Activated CD4-positive, alpha-beta T cell treated with anti-CD3 and anti-CD28 coated beads for 36 hours (primary cell): ENCODE results near the gene PAX5. TPM values are rescaled to one million over a fixed set of nuclear protein-coding genes. Genes with fewer than 3 reads are reported as not detected.

ENCODE experiments used
- ATAC-seq: fragments of 200-7000 bp; cut with Tn5 transposase; one replicate; pipeline ENCODE4 v1.10.0; 2021; ENCODE audit warnings: mild to moderate bottlenecking, moderate library complexity
- CTCF ChIA-PET: fragments of 350-600 bp; sonication (Branson Sonifier 250); formaldehyde crosslinking; loops from one replicate; lab custom pipeline; 2021; ENCODE audit warnings: antibody characterized with exemption; lab: Charles Lee
- POLR2A ChIA-PET: fragments of 350-600 bp; sonication (Branson Sonifier 250); formaldehyde crosslinking; loops from one replicate; lab custom pipeline; 2021; ENCODE audit warnings: antibody characterized with exemption, inconsistent platforms; lab: Charles Lee
- DNase-seq: peaks from one replicate; pipeline ENCODE4 v3.0.0-alpha.2; 2020
- H3K27ac Mint-ChIP-seq: one replicate; pipeline ENCODE4 v1.8.0; 2021; ENCODE audit warnings: mixed read lengths
- H3K27me3 Mint-ChIP-seq: one replicate; pipeline ENCODE4 v1.8.0; 2021; ENCODE audit warnings: mixed read lengths
- H3K36me3 Mint-ChIP-seq: one replicate; pipeline ENCODE4 v1.8.0; 2021; ENCODE audit warnings: low read depth, mixed read lengths
- H3K4me1 Mint-ChIP-seq: one replicate; pipeline ENCODE4 v1.8.0; 2021; ENCODE audit warnings: mixed read lengths
- H3K4me3 Mint-ChIP-seq: one replicate; pipeline ENCODE4 v1.8.0; 2021; ENCODE audit warnings: mild to moderate bottlenecking, moderate library complexity, mixed read lengths
- H3K9me3 Mint-ChIP-seq: one replicate; pipeline ENCODE4 v1.8.0; 2021; ENCODE audit warnings: low read depth, mixed read lengths
- intact Hi-C, 2 experiments: fragments of 100-400 bp; cut with DNase I in 1 of 2; cut with micrococcal nuclease in 1 of 2; formaldehyde crosslinking; loops; one replicate each; pipeline versions ENCODE4 v1.14.2 to v1.15.1; 2022 to 2024; cut with DNase I, micrococcal nuclease
- microRNA-seq: library from miRNA; unstranded; fragments of <30 nt; microRNA quantifications from one replicate; pipeline ENCODE4 v1.2.0, GENCODE V29; 2021; ENCODE audit warnings: borderline replicate concordance
- total RNA-seq, 2 experiments: library from RNA; stranded (reverse); gene quantifications; one replicate each; pipeline ENCODE4 v1.2.3, GENCODE V29; 2021

The PAX5 gene
- total RNA-seq, 2 experiments from 2014 or later, result 0.21 to 0.51 TPM

- CTCF ChIA-PET, result interaction anchor here (0.9 to 1.5 kb wide), 3 partner anchors 16 to 261 kb away, joined by 3 read pairs; no protein-coding TSS in a partner anchor
- intact Hi-C loops, result loop anchor here in 1 of 2 experiments (5.0 kb wide), 1 partner anchor 42 kb away; no protein-coding TSS in a partner anchor
- H3K4me3 Mint-ChIP-seq, result no peak overlapping the region
- no peak for ATAC-seq
- no peak for DNase-seq
- no peaks in the 10 kb centered on the region for H3K4me1 Mint-ChIP-seq
- H3K36me3 Mint-ChIP-seq, result no peaks in the 10 kb centered on the region
- H3K27ac Mint-ChIP-seq, result no peak overlapping the region
- H3K9me3 Mint-ChIP-seq, result peaks cover 7% of the 10 kb centered on the region
- H3K27me3 Mint-ChIP-seq, result peaks cover 3% of the 10 kb centered on the region
- POLR2A ChIA-PET, result no interaction called here
Measured at GRCh38 chr9:36789886-36790285, 244.2 kb downstream of the PAX5 start.

- intact Hi-C loops, result no loop called here
- peak; percentile 30 for DNase-seq
- Mint-ChIP-seq H3K27me3 (peaks cover 7% of the 10 kb centered on the region), H3K27ac (no peak overlapping the region), H3K9me3 (peaks cover 7% of the 10 kb centered on the region), H3K36me3 (no peaks in the 10 kb centered on the region), H3K4me3 (no peak overlapping the region), H3K4me1 (no peaks in the 10 kb centered on the region)
- POLR2A ChIA-PET, result no interaction called here
- CTCF ChIA-PET, result interaction anchor here (0.7 to 1.4 kb wide), 2 partner anchors 10 to 20 kb away, joined by 3 to 4 read pairs; no protein-coding TSS in a partner anchor
- ATAC-seq, result no peak
Measured at GRCh38 chr9:36788534-36788933, 245.5 kb downstream of the PAX5 start.

DNA sequence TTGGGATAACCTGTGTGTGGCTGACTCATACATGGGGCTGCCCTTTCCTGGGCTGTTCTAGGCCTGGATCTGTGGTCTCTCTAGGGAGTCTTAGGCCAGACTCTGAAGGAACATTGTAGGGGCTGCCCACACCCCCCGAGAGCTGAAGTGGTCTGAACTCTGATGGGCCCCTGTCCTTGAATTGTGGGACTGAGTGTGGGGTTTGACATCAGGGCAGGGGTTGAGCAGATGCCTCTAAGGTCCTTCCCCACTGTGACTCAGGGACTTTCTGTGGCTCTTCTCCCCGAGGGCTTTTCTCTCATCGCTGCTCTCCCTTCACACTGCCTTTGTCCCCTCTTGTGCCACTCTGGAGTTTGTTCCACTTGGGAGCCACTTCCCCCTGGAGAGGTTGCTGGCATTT, 246.4 kb downstream of the PAX5 start:
- no peak overlapping the region for H3K4me3 Mint-ChIP-seq
- peaks cover 9% of the 10 kb centered on the region for H3K27me3 Mint-ChIP-seq
- ChIA-PET POLR2A (no interaction called here), CTCF (no interaction called here)
- no peak for DNase-seq
- no peaks in the 10 kb centered on the region for H3K36me3 Mint-ChIP-seq
- intact Hi-C loops, result no loop called here
- no peak overlapping the region for H3K27ac Mint-ChIP-seq
- ATAC-seq, result no peak
- H3K9me3 Mint-ChIP-seq, result peaks cover 2% of the 10 kb centered on the region
- H3K4me1 Mint-ChIP-seq, result no peaks in the 10 kb centered on the region

Small RNA genes lying within 50 kb of the gene (microRNA-seq; reads per million reads assigned to microRNA genes)
- gene MIR4475 (not detected), gene MIR4476 (not detected), gene MIR4540 (not detected)

Other genes with a start within 250 kb of the PAX5 start
- gene ZCCHC7, start 86.3 kb upstream of the PAX5 start, total RNA-seq, result 10 to 100 TPM; 29.9 to 50.2 TPM